Neural cell (in vitro differentiated cells): ENCODE results near the gene TSPOAP1. TPM values are rescaled to one million over a fixed set of nuclear protein-coding genes. Genes with fewer than 3 reads are reported as not detected.

Source experiments
- H2AFZ ChIP-seq: fragments of 200-600, 300-800 bp; sonication (generic), shearing (Covaris generic); 2 replicates; pipeline ENCODE4 v1.6.0; 2014; ENCODE audit warnings: low read depth, mild to moderate bottlenecking, antibody characterized with exemption, low read length, moderate library complexity
- H3F3A ChIP-seq: fragments of 200-600 bp; shearing (Covaris generic); 2 replicates; pipeline ENCODE4 v1.6.1; 2016; ENCODE audit warnings: mild to moderate bottlenecking, moderate library complexity, mixed read lengths, antibody characterized with exemption, low read length; ENCODE audit not compliant: insufficient read depth, poor library complexity, severe bottlenecking
- H3K27ac ChIP-seq: fragments of 200-600, 300-800 bp; sonication (generic), shearing (Covaris generic); 2 replicates; pipeline ENCODE4 v1.5.1; 2014; ENCODE audit warnings: mild to moderate bottlenecking, low read length, moderate library complexity
- H3K27me3 ChIP-seq: fragments of 300-800, 200-600 bp; sonication (generic), shearing (Covaris generic); 2 replicates; pipeline ENCODE4 v1.6.0; 2014; ENCODE audit warnings: mild to moderate bottlenecking, low read depth, low read length, moderate library complexity; ENCODE audit not compliant: insufficient read depth
- H3K36me3 ChIP-seq: fragments of 300-800, 200-600 bp; sonication (generic), shearing (Covaris generic); 2 replicates; pipeline ENCODE4 v1.5.1; 2014; ENCODE audit warnings: mild to moderate bottlenecking, antibody characterized with exemption, low read length, moderate library complexity; ENCODE audit not compliant: insufficient read depth
- H3K4me2 ChIP-seq: fragments of 300-800, 200-600 bp; sonication (generic), shearing (Covaris generic); 2 replicates; pipeline ENCODE4 v1.6.0; 2014; ENCODE audit warnings: mild to moderate bottlenecking, low read length
- H3K4me3 ChIP-seq: fragments of 300-800, 200-600 bp; sonication (generic), shearing (Covaris generic); 2 replicates; pipeline ENCODE4 v1.5.1; 2014; ENCODE audit warnings: mild to moderate bottlenecking, low read length, moderate library complexity
- H3K79me2 ChIP-seq: fragments of 200-600 bp; shearing (Covaris generic); replicated peaks from 2 replicates; pipeline ENCODE4 v1.6.0; 2014; ENCODE audit warnings: mild to moderate bottlenecking, low read length, moderate library complexity; ENCODE audit not compliant: insufficient read depth
- H3K9ac ChIP-seq: fragments of 300-800, 200-600 bp; sonication (generic), shearing (Covaris generic); 2 replicates; pipeline ENCODE4 v1.6.1; 2016; ENCODE audit warnings: mild to moderate bottlenecking, low read length, mixed read lengths
- H3K9me2 ChIP-seq: fragments of 200-600 bp; shearing (Covaris generic); 2 replicates; pipeline ENCODE4 v1.6.1; 2016; ENCODE audit warnings: mild to moderate bottlenecking, low read length, mixed read lengths; ENCODE audit not compliant: insufficient read depth
- H3K9me3 ChIP-seq: fragments of 200-600, 300-800 bp; sonication (generic), shearing (Covaris generic); 2 replicates; pipeline ENCODE4 v1.6.1; 2016; ENCODE audit warnings: mild to moderate bottlenecking, mixed run types, low read length, moderate library complexity, mixed read lengths
- H4K20me1 ChIP-seq: fragments of 200-600 bp; shearing (Covaris generic); 2 replicates; pipeline ENCODE4 v1.6.1; 2016; ENCODE audit warnings: mild to moderate bottlenecking, mixed run types; ENCODE audit not compliant: insufficient read depth
- EP300 ChIP-seq: fragments of 450-650 bp; conservative IDR thresholded peaks from 2 replicates; pipeline ENCODE4 v1.6.1; 2014; ENCODE audit warnings: antibody characterized with exemption, mild to moderate bottlenecking, moderate library complexity; ENCODE audit not compliant: poor library complexity, severe bottlenecking
- EZH2 ChIP-seq: fragments of 200-600, 300-800 bp; shearing (Covaris generic), sonication (generic); IDR thresholded peaks from 2 replicates; pipeline ENCODE4 v1.6.1; 2014; ENCODE audit warnings: antibody characterized with exemption, low read length, borderline replicate concordance, mild to moderate bottlenecking; ENCODE audit not compliant: insufficient read depth, poor library complexity, severe bottlenecking
- MXI1 ChIP-seq: fragments of 450-650 bp; conservative IDR thresholded peaks from 2 replicates; pipeline ENCODE4 v1.6.1; 2014; ENCODE audit warnings: antibody characterized with exemption, mild to moderate bottlenecking; ENCODE audit not compliant: poor library complexity, severe bottlenecking
- POLR2AphosphoS5 ChIP-seq: IDR thresholded peaks from 2 replicates; pipeline ENCODE4 v1.6.1; 2012
- RAD21 ChIP-seq: fragments of 450-650 bp; conservative IDR thresholded peaks from 2 replicates; pipeline ENCODE4 v1.6.1; 2014; ENCODE audit warnings: antibody characterized with exemption, mild to moderate bottlenecking, moderate library complexity
- SMC3 ChIP-seq: fragments of 450-650 bp; conservative IDR thresholded peaks from 2 replicates; pipeline ENCODE4 v1.6.1; 2014; ENCODE audit warnings: antibody characterized with exemption, mild to moderate bottlenecking, moderate library complexity; ENCODE audit not compliant: poor library complexity
- TAF1 ChIP-seq: IDR thresholded peaks from 2 replicates; pipeline ENCODE4 v1.6.1; 2012; ENCODE audit warnings: low read depth
- polyA plus RNA-seq: library from polyadenylated mRNA; depleted of rRNA; stranded (reverse); fragments of >200 nt; gene quantifications from 2 replicates; pipeline ENCODE4 v1.2.3, GENCODE V29; 2014
- TF ChIP-seq, protein P1 (sequence below): IDR thresholded peaks from 2 replicates; pipeline ENCODE4 v1.6.1; 2012; ENCODE audit warnings: borderline replicate concordance
- TF ChIP-seq, protein P2 (sequence below): fragments of 450-650 bp; IDR thresholded peaks from 2 replicates; pipeline ENCODE4 v1.5.1; 2014; ENCODE audit warnings: antibody characterized with exemption, mild to moderate bottlenecking, moderate library complexity; ENCODE audit not compliant: poor library complexity, severe bottlenecking

The TSPOAP1 gene
- polyA plus RNA-seq, 1 donor from 2014 or later: 103 TPM

DNA sequence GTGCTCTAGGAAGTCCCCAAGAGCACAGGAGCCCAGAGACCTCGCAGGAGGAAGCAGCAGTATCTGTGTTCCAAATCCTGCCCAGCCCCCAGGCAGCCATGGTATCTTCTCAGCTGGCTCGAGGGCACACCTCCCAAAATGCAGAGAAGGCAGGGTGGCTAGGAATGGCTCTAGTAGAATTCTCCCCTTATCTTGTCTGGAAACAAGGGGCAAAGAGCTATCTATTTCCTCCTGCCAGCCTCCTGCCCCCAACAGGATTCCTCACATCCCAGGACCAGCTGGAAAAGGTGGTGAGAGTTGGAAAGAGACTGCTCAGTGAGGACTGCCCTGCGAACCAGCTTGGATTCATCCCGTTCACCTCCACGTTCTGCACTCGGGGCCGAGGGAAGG is 8.6 kb upstream of the TSPOAP1 start:
- Histone ChIP-seq H3K4me2 (no peak overlapping the region), H3K36me3 (no peaks in the 10 kb centered on the region), H2AFZ (no peak overlapping the region), H3K9ac (no peak overlapping the region), H3K79me2 (no peaks in the 10 kb centered on the region), H3K27me3 (no peaks in the 10 kb centered on the region), H3K4me3 (no peak overlapping the region), H3K9me3 (no peaks in the 10 kb centered on the region), H3F3A (no peaks in the 10 kb centered on the region), H3K9me2 (no peaks in the 10 kb centered on the region), H4K20me1 (no peaks in the 10 kb centered on the region), H3K27ac (no peak overlapping the region)
- TF ChIP-seq TAF1 (no peak), POLR2AphosphoS5 (no peak), EZH2 (no peak), SMC3 (no peak), MXI1 (no peak), RAD21 (no peak), EP300 (no peak)
- TF ChIP-seq, protein P1, sequence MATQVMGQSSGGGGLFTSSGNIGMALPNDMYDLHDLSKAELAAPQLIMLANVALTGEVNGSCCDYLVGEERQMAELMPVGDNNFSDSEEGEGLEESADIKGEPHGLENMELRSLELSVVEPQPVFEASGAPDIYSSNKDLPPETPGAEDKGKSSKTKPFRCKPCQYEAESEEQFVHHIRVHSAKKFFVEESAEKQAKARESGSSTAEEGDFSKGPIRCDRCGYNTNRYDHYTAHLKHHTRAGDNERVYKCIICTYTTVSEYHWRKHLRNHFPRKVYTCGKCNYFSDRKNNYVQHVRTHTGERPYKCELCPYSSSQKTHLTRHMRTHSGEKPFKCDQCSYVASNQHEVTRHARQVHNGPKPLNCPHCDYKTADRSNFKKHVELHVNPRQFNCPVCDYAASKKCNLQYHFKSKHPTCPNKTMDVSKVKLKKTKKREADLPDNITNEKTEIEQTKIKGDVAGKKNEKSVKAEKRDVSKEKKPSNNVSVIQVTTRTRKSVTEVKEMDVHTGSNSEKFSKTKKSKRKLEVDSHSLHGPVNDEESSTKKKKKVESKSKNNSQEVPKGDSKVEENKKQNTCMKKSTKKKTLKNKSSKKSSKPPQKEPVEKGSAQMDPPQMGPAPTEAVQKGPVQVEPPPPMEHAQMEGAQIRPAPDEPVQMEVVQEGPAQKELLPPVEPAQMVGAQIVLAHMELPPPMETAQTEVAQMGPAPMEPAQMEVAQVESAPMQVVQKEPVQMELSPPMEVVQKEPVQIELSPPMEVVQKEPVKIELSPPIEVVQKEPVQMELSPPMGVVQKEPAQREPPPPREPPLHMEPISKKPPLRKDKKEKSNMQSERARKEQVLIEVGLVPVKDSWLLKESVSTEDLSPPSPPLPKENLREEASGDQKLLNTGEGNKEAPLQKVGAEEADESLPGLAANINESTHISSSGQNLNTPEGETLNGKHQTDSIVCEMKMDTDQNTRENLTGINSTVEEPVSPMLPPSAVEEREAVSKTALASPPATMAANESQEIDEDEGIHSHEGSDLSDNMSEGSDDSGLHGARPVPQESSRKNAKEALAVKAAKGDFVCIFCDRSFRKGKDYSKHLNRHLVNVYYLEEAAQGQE: no peak
- TF ChIP-seq, protein P2, sequence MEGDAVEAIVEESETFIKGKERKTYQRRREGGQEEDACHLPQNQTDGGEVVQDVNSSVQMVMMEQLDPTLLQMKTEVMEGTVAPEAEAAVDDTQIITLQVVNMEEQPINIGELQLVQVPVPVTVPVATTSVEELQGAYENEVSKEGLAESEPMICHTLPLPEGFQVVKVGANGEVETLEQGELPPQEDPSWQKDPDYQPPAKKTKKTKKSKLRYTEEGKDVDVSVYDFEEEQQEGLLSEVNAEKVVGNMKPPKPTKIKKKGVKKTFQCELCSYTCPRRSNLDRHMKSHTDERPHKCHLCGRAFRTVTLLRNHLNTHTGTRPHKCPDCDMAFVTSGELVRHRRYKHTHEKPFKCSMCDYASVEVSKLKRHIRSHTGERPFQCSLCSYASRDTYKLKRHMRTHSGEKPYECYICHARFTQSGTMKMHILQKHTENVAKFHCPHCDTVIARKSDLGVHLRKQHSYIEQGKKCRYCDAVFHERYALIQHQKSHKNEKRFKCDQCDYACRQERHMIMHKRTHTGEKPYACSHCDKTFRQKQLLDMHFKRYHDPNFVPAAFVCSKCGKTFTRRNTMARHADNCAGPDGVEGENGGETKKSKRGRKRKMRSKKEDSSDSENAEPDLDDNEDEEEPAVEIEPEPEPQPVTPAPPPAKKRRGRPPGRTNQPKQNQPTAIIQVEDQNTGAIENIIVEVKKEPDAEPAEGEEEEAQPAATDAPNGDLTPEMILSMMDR: no peak

DNA sequence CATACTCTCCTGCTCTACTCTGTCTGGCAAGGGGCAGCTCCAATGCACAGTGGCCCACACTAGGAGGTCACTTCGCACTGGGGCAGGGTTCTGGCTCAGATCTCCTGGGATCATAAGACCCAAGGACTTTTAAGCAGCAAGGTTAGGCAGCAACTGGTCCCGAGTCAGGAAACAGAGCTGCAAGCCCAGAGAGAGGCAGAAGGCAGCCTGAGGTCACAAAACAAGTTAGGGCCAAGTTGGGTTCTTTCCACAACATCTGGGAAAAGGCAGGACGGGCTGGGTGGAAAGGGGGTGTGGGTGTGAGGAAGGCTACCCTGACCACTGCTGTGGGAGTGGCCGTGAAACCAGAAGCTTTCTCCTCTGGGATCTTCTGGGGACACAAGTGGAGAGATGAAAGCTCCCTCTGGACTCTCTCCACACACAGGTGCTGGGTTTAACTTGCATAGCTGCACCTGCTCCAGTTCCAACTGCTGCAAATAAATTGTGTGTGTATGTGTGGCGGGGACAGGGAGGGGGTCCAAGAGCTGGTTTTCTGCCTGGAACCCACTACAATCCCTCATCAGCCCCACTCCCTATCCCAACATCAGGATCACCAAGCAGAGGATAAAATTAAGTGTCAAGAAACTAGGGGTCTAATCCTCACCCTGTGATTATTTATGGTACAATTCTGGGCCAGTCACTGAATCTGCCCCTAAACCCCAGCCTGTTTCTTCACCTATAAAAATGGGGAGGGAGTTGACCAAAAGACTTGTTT is 8.0 kb upstream of the TSPOAP1 start:
- H3K4me2 ChIP-seq: no peak overlapping the region
- no peak overlapping the region for H3K27ac ChIP-seq
- no peaks in the 10 kb centered on the region for H4K20me1 ChIP-seq
- no peak overlapping the region for H2AFZ ChIP-seq
- no peak overlapping the region for H3K9ac ChIP-seq
- H3K9me2 ChIP-seq: no peaks in the 10 kb centered on the region
- H3K79me2 ChIP-seq: no peaks in the 10 kb centered on the region
- H3K36me3 ChIP-seq: no peaks in the 10 kb centered on the region
- no peaks in the 10 kb centered on the region for H3K9me3 ChIP-seq
- H3F3A ChIP-seq: no peaks in the 10 kb centered on the region
- H3K4me3 ChIP-seq: no peak overlapping the region
- H3K27me3 ChIP-seq: no peaks in the 10 kb centered on the region
- TF ChIP-seq SMC3 (no peak), EZH2 (no peak), RAD21 (no peak), TAF1 (no peak), POLR2AphosphoS5 (no peak), EP300 (no peak), MXI1 (no peak)
- TF ChIP-seq, protein P1: no peak
- TF ChIP-seq, protein P2: no peak
